Lung (tissue), 12 donors: ENCODE data around the gene GFOD1. TPM values are rescaled to one million over a fixed set of nuclear protein-coding genes. Genes with fewer than 3 reads are reported as not detected.

Experiments
- ATAC-seq: fragments of 200-7000 bp; cut with Tn5 transposase; one replicate; pipeline ENCODE4 v1.9.1; 2020; ENCODE audit warnings: moderate number of reproducible peaks; ENCODE audit not compliant: insufficient read depth, low FRiP score
- DNase-seq, 3 donors: peaks; one replicate each; pipeline ENCODE4 v3.0.0-alpha.2; 2013 to 2017
- H3K27ac ChIP-seq, 2 donors: one replicate each; pipeline ENCODE4 v1.5.1; 2013; ENCODE audit warnings: mild to moderate bottlenecking in 2 of 2, moderate library complexity in 2 of 2, control low read depth in 1 of 2, inconsistent platforms in 1 of 2, low read depth in 1 of 2, low read length in 1 of 2
- H3K27me3 ChIP-seq, 3 donors: one replicate each; pipeline ENCODE4 v1.5.1; 2013; ENCODE audit warnings: low read length in 2 of 3; ENCODE audit not compliant: control insufficient read depth in 3 of 3, insufficient read depth in 3 of 3
- H3K36me3 ChIP-seq, 4 donors: one replicate each; pipeline ENCODE4 v1.5.1; 2013; ENCODE audit warnings: low read length in 4 of 4, mild to moderate bottlenecking in 1 of 4, moderate library complexity in 1 of 4; ENCODE audit not compliant: control insufficient read depth in 4 of 4, insufficient read depth in 4 of 4
- H3K4me1 ChIP-seq, 5 donors: one replicate each; pipeline ENCODE4 v1.5.1; 2013; ENCODE audit warnings: low read length in 5 of 5, mild to moderate bottlenecking in 2 of 5, moderate library complexity in 1 of 5; ENCODE audit not compliant: control insufficient read depth in 5 of 5, insufficient read depth in 5 of 5
- H3K4me3 ChIP-seq: one replicate; pipeline ENCODE4 v1.5.1; 2013; ENCODE audit warnings: mild to moderate bottlenecking, control low read depth, moderate library complexity
- H3K9ac ChIP-seq, 2 donors: one replicate each; pipeline ENCODE4 v1.5.1; 2013; ENCODE audit warnings: low read length in 2 of 2, control low read depth in 1 of 2; ENCODE audit not compliant: insufficient read depth in 1 of 2
- H3K9me3 ChIP-seq, 4 donors: one replicate each; pipeline ENCODE4 v1.5.1; 2013; ENCODE audit warnings: low read length in 3 of 4, mild to moderate bottlenecking in 1 of 4, moderate library complexity in 1 of 4; ENCODE audit not compliant: control insufficient read depth in 4 of 4, insufficient read depth in 3 of 4
- CTCF ChIP-seq: IDR thresholded peaks from 2 replicates; pipeline ENCODE4 v1.5.1; 2012; ENCODE audit warnings: mild to moderate bottlenecking; ENCODE audit errors: control extremely low read depth, extremely low read depth
- WGBS, 2 donors: extraction: QIAGEN DNeasy Blood & Tissue Kit; methylation state at CpG; one replicate each; pipeline ENCODE4 v1.1.7; 2013; 5-methylcytosine and 5-hydroxymethylcytosine counted together
- polyA plus RNA-seq, 2 donors: library from polyadenylated mRNA; stranded (reverse); fragments of 200-250 nt; gene quantifications; one replicate each; pipeline ENCODE4 v1.2.1, GENCODE V29; 2013
- total RNA-seq, 2 donors: library from RNA; depleted of rRNA in 1 of 2; stranded (reverse); fragments of >200 nt in 1 of 2; gene quantifications; one replicate each; pipeline ENCODE4 v1.2.1, GENCODE V29; 2014 to 2021
- donor health status: control.
- donor health status: control.
- donor health status: Bipolar disorder and iron deficiency.
- donor health status: healthy.
- donor health status: DM: yes; HTN: yes; CAD: no.

The GFOD1 gene
- total and polyA plus RNA-seq, 4 donors = 4.0 to 22.8 (median 7.9) TPM

GRCh38 chr6:13519839-13520238 lies 32.4 kb upstream of the GFOD1 start:
- no peak for ATAC-seq
- WGBS, 2 donors = 97% methylated on average over 4 of the region's 4 CpGs
- no peaks in the 10 kb centered on the region for H3K27me3 ChIP-seq

GRCh38 chr6:13517116-13517515 lies 29.7 kb upstream of the GFOD1 start:
- ATAC-seq (no peak), DNase-seq (no peak)
- no peak for TF ChIP-seq CTCF
- Histone ChIP-seq H3K36me3 (no peaks in the 10 kb centered on the region), H3K4me3 (no peak overlapping the region), H3K9ac (no peak overlapping the region), H3K4me1 (peaks cover 0 to 2% (median 0%) of the 10 kb centered on the region in 5 donors), H3K9me3 (no peaks in the 10 kb centered on the region), H3K27ac (no peak overlapping the region), H3K27me3 (no peaks in the 10 kb centered on the region)
- WGBS, 2 donors = 71 to 82% methylated on average over 3 of the region's 3 CpGs

More at GRCh38 chr6:13519839-13520238, 32.4 kb upstream of the GFOD1 start:
- H3K4me3 ChIP-seq = no peak overlapping the region
- H3K9ac ChIP-seq = no peak overlapping the region
- H3K27ac ChIP-seq = no peak overlapping the region
- no peak for DNase-seq
- no peak for TF ChIP-seq CTCF
- peaks cover 0 to 5% (median 0%) of the 10 kb centered on the region in 5 donors for H3K4me1 ChIP-seq
- H3K9me3 ChIP-seq = no peaks in the 10 kb centered on the region
- no peaks in the 10 kb centered on the region for H3K36me3 ChIP-seq

- Histone ChIP-seq H3K9me3 (no peaks in the 10 kb centered on the region), H3K27ac (no peak overlapping the region), H3K9ac (no peak overlapping the region), H3K4me1 (peaks cover 0 to 11% (median 0%) of the 10 kb centered on the region in 5 donors), H3K36me3 (no peaks in the 10 kb centered on the region), H3K27me3 (no peaks in the 10 kb centered on the region), H3K4me3 (no peak overlapping the region)
- 90 to 96% methylated on average over 3 of the region's 3 CpGs for WGBS, 2 donors
- no peak for DNase-seq
- ATAC-seq = no peak
- TF ChIP-seq CTCF = no peak
Measured at GRCh38 chr6:13515912-13516311, 28.5 kb upstream of the GFOD1 start.
